Hepatocyte (in vitro differentiated cells): ENCODE results near the gene E2F3. TPM values are rescaled to one million over a fixed set of nuclear protein-coding genes. Genes with fewer than 3 reads are reported as not detected.

Experiments
- DNase-seq: peaks from one replicate; pipeline ENCODE4 v3.0.0-alpha.2; 2016; ENCODE audit warnings: low spot score
- H2AFZ ChIP-seq: fragments of 200-600 bp; sonication (generic); 2 replicates; pipeline ENCODE4 v1.6.0; 2016; ENCODE audit warnings: antibody characterized with exemption, mild to moderate bottlenecking
- H3K27ac ChIP-seq: fragments of 200-600 bp; sonication (generic); 2 replicates; pipeline ENCODE4 v1.5.1; 2016; ENCODE audit warnings: mild to moderate bottlenecking
- H3K27me3 ChIP-seq: fragments of 200-600 bp; sonication (generic); 2 replicates; pipeline ENCODE4 v1.6.1; 2016
- H3K36me3 ChIP-seq: fragments of 200-600 bp; sonication (generic); replicated peaks from 2 replicates; pipeline ENCODE4 v1.5.1; 2016; ENCODE audit warnings: low read depth; ENCODE audit not compliant: insufficient read depth
- H3K4me1 ChIP-seq: fragments of 200-600 bp; sonication (generic); 2 replicates; pipeline ENCODE4 v1.5.1; 2016; ENCODE audit warnings: mild to moderate bottlenecking, moderate library complexity; ENCODE audit not compliant: insufficient read depth
- H3K4me2 ChIP-seq: fragments of 200-600 bp; sonication (generic); 2 replicates; pipeline ENCODE4 v1.6.0; 2016
- H3K4me3 ChIP-seq: fragments of 200-600 bp; sonication (generic); 2 replicates; pipeline ENCODE4 v1.5.1; 2016; ENCODE audit warnings: mild to moderate bottlenecking
- H3K79me2 ChIP-seq: fragments of 200-600 bp; sonication (generic); 2 replicates; pipeline ENCODE4 v1.6.0; 2017; ENCODE audit warnings: mild to moderate bottlenecking
- H3K9me2 ChIP-seq: fragments of 200-600 bp; sonication (generic); replicated peaks from 2 replicates; pipeline ENCODE4 v1.6.0; 2017; ENCODE audit warnings: mild to moderate bottlenecking; ENCODE audit not compliant: insufficient read depth
- H3K9me3 ChIP-seq: fragments of 200-600 bp; sonication (generic); 2 replicates; pipeline ENCODE4 v1.5.1; 2016; ENCODE audit warnings: low read depth, mild to moderate bottlenecking
- H4K20me1 ChIP-seq: fragments of 200-600 bp; sonication (generic); 2 replicates; pipeline ENCODE4 v1.6.0; 2016; ENCODE audit warnings: mild to moderate bottlenecking; ENCODE audit not compliant: insufficient read depth, poor library complexity, severe bottlenecking
- CTCF ChIP-seq: fragments of 200-600 bp; sonication (generic); IDR thresholded peaks from 2 replicates; pipeline ENCODE4 v1.5.1; 2016; ENCODE audit warnings: antibody characterized with exemption, mild to moderate bottlenecking; ENCODE audit not compliant: poor library complexity
- EZH2 ChIP-seq: fragments of 200-600 bp; sonication (generic); IDR thresholded peaks from 2 replicates; pipeline ENCODE4 v1.6.1; 2016; ENCODE audit warnings: antibody characterized with exemption, mild to moderate bottlenecking, borderline replicate concordance
- EZH2phosphoT487 ChIP-seq: fragments of 200-600 bp; sonication (generic); IDR thresholded peaks from one replicate; pipeline ENCODE4 v1.6.1; 2018; ENCODE audit warnings: antibody characterized with exemption, mild to moderate bottlenecking, low read depth, moderate library complexity; ENCODE audit not compliant: unreplicated experiment, severe bottlenecking
- WGBS: methylation state at CpG from one replicate; pipeline ENCODE4 v1.1.6; 2016; ENCODE audit warnings: low lambda C conversion rate; ENCODE audit errors: missing lambda C conversion rate; 5-methylcytosine and 5-hydroxymethylcytosine counted together
- polyA plus RNA-seq: library from polyadenylated mRNA; unstranded; fragments of >200 nt; fragmentation: Nextera tagmentation; extraction: Ambion mirVana; gene quantifications from 2 replicates; pipeline ENCODE4 v1.2.1, GENCODE V29; 2016
- total RNA-seq: library from RNA; depleted of rRNA; stranded (reverse); fragments of >200 nt; gene quantifications from 2 replicates; pipeline ENCODE4 v1.2.3, GENCODE V29; 2014

Gene E2F3
- total and polyA plus RNA-seq, 2 experiments from 2014 or later, result 8.4 to 13.3 TPM

- no peak for DNase-seq
- H3K9me2 ChIP-seq, result no peaks in the 10 kb centered on the region
- 84% methylated on average over 7 of the region's 7 CpGs for WGBS
- no peaks in the 10 kb centered on the region for H3K9me3 ChIP-seq
- H3K27ac ChIP-seq, result no peak overlapping the region
- no peaks in the 10 kb centered on the region for H3K4me1 ChIP-seq
- H3K27me3 ChIP-seq, result no peaks in the 10 kb centered on the region
- no peaks in the 10 kb centered on the region for H4K20me1 ChIP-seq
- no peak overlapping the region for H3K4me2 ChIP-seq
- H3K36me3 ChIP-seq, result no peaks in the 10 kb centered on the region
- no peak for TF ChIP-seq EZH2
- TF ChIP-seq EZH2phosphoT487, result no peak
- TF ChIP-seq CTCF, result no peak
- peaks cover 87% of the 10 kb centered on the region for H3K79me2 ChIP-seq
- H2AFZ ChIP-seq, result no peak overlapping the region
- H3K4me3 ChIP-seq, result no peak overlapping the region
Observed at GRCh38 chr6:20441921-20442320, 40.2 kb downstream of the E2F3 start.

- Histone ChIP-seq H3K4me2 (no peak overlapping the region), H3K4me3 (no peak overlapping the region), H3K4me1 (peaks cover 15% of the 10 kb centered on the region), H3K79me2 (peaks cover 87% of the 10 kb centered on the region), H3K36me3 (no peaks in the 10 kb centered on the region), H3K9me2 (no peaks in the 10 kb centered on the region), H3K27ac (no peak overlapping the region), H3K9me3 (no peaks in the 10 kb centered on the region), H3K27me3 (no peaks in the 10 kb centered on the region), H4K20me1 (no peaks in the 10 kb centered on the region), H2AFZ (no peak overlapping the region)
- WGBS, result 95% methylated on average over 5 of the region's 5 CpGs
- TF ChIP-seq EZH2, result no peak
- no peak for TF ChIP-seq CTCF
- TF ChIP-seq EZH2phosphoT487, result no peak
- no peak for DNase-seq
Observed at GRCh38 chr6:20444786-20445271, 43.1 kb downstream of the E2F3 start.

- Histone ChIP-seq H3K4me3 (no peak overlapping the region), H3K36me3 (no peaks in the 10 kb centered on the region), H3K4me1 (peaks cover 15% of the 10 kb centered on the region), H3K9me2 (no peaks in the 10 kb centered on the region), H3K27me3 (no peaks in the 10 kb centered on the region), H2AFZ (no peak overlapping the region), H3K4me2 (no peak overlapping the region), H3K79me2 (peaks cover 89% of the 10 kb centered on the region), H3K9me3 (no peaks in the 10 kb centered on the region), H3K27ac (no peak overlapping the region), H4K20me1 (no peaks in the 10 kb centered on the region)
- TF ChIP-seq CTCF (no peak), EZH2phosphoT487 (no peak)
- 61% methylated on average over 3 of the region's 3 CpGs for WGBS
- no peak for DNase-seq
Observed at GRCh38 chr6:20447157-20447556, 45.5 kb downstream of the E2F3 start.

GRCh38 chr6:20447581-20448132 is 46.0 kb downstream of the E2F3 start:
- H4K20me1 ChIP-seq, result no peaks in the 10 kb centered on the region

More at GRCh38 chr6:20447581-20448132, 46.0 kb downstream of the E2F3 start:
- Histone ChIP-seq H3K9me3 (no peaks in the 10 kb centered on the region), H3K4me3 (no peak overlapping the region), H3K9me2 (no peaks in the 10 kb centered on the region), H3K36me3 (no peaks in the 10 kb centered on the region), H2AFZ (no peak overlapping the region), H3K4me1 (peaks cover 15% of the 10 kb centered on the region), H3K4me2 (no peak overlapping the region), H3K27ac (no peak overlapping the region), H3K79me2 (peaks cover 89% of the 10 kb centered on the region), H3K27me3 (no peaks in the 10 kb centered on the region)
- WGBS, result 73% methylated on average over 4 of the region's 4 CpGs
- no peak for DNase-seq
- TF ChIP-seq EZH2, result no peak
- no peak for TF ChIP-seq EZH2phosphoT487
- TF ChIP-seq CTCF, result no peak
